Glutamatergic neuron (in vitro differentiated cells): Measurements from ENCODE around the gene ETV5. TPM values are rescaled to one million over a fixed set of nuclear protein-coding genes. Genes with fewer than 3 reads are reported as not detected.
A peak's percentile ranks its signal among the peaks of the same experiment; 100 is the strongest.
"Not testable (repeated sequence)": the region's sequence is repeated elsewhere in the genome, so short reads cannot be mapped to it uniquely, and the experiment has no call there.

Source experiments
- DNase-seq: peaks from one replicate; pipeline ENCODE4 v3.0.0; 2022
- H3K27ac Mint-ChIP-seq: one replicate; pipeline ENCODE4 v1.8.0; 2020; ENCODE audit warnings: mild to moderate bottlenecking, mixed read lengths, inconsistent platforms; ENCODE audit not compliant: unreplicated experiment
- H3K27me3 Mint-ChIP-seq: one replicate; pipeline ENCODE4 v1.8.0; 2020; ENCODE audit warnings: mild to moderate bottlenecking, moderate library complexity, mixed read lengths, inconsistent platforms; ENCODE audit not compliant: unreplicated experiment
- H3K36me3 Mint-ChIP-seq: one replicate; pipeline ENCODE4 v1.8.0; 2020; ENCODE audit warnings: mild to moderate bottlenecking, mixed read lengths, inconsistent platforms; ENCODE audit not compliant: unreplicated experiment
- H3K4me1 Mint-ChIP-seq: one replicate; pipeline ENCODE4 v1.8.0; 2020; ENCODE audit warnings: mild to moderate bottlenecking, low read depth, mixed read lengths, inconsistent platforms; ENCODE audit not compliant: unreplicated experiment
- H3K4me3 Mint-ChIP-seq: one replicate; pipeline ENCODE4 v1.8.0; 2020; ENCODE audit warnings: mild to moderate bottlenecking, mixed read lengths, inconsistent platforms; ENCODE audit not compliant: unreplicated experiment
- H3K9me3 Mint-ChIP-seq: one replicate; pipeline ENCODE4 v1.8.0; 2020; ENCODE audit warnings: mild to moderate bottlenecking, moderate library complexity, mixed read lengths, inconsistent platforms; ENCODE audit not compliant: unreplicated experiment
- CTCF ChIP-seq: fragments of 200-600 bp; sonication (generic); IDR thresholded peaks from one replicate; pipeline ENCODE4 v1.5.0; 2021; ENCODE audit not compliant: partially characterized antibody, unreplicated experiment
- total RNA-seq: library from RNA; stranded (reverse); fragmentation: NEBNext Ultra II Directional; extraction: Animal tissue kit (Norgen Biotek cat#: 25700); gene quantifications from one replicate; pipeline ENCODE4 v1.2.1, GENCODE V29; 2021; ENCODE audit not compliant: unreplicated experiment

Gene ETV5
- total RNA-seq, 1 donor from 2014 or later, result 16.9 TPM

DNA sequence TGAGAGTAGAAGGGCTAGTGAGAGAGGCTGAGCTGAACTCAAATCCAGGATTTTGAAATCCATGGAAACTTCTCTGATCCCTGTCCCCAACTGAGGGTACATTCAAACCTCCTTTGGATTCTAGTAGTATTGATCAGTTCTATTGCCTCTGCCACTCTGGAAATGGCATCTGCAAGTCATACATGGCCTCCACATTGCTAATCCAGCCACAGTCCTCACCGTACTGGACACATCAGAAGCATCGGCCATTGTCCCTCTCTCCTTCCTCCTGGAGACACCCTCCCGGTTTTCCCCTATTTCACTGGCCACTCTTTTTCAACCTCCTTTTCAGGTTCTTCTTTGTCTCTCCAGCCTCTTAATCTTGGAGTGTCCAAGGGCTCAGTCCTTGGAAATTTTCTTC lies 66.9 kb downstream of the ETV5 start:
- no peak for DNase-seq
- no peaks in the 10 kb centered on the region for H3K36me3 Mint-ChIP-seq
- peaks cover 6% of the 10 kb centered on the region for H3K4me1 Mint-ChIP-seq
- no peak for TF ChIP-seq CTCF
- H3K9me3 Mint-ChIP-seq, result no peaks in the 10 kb centered on the region
- no peak overlapping the region for H3K4me3 Mint-ChIP-seq
- H3K27me3 Mint-ChIP-seq, result no peaks in the 10 kb centered on the region
- H3K27ac Mint-ChIP-seq, result no peak overlapping the region

DNA sequence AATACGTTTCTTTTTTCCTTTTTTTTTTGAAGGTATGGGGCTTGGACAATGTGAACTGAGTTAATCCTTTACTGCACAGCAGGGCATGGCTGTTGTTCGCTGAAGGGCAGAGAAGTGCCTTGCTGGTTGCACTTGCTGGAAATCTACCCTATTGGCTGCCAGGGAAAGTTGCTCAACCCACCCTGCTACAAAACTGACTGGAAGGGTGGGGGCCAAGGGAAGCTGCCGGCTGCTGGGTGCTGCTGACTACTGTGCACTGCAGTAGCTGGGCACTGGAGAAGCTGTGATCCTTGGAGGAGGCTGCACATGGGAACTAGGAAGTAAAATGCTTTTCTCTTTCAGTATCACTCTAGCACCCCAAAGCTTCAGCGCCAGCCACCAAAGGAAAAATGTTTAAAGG lies 70.5 kb downstream of the ETV5 start:
- Mint-ChIP-seq H3K9me3 (no peaks in the 10 kb centered on the region), H3K36me3 (no peaks in the 10 kb centered on the region), H3K4me3 (no peak overlapping the region), H3K27me3 (no peaks in the 10 kb centered on the region), H3K27ac (no peak overlapping the region), H3K4me1 (peaks cover 2% of the 10 kb centered on the region)
- no peak for DNase-seq
- TF ChIP-seq CTCF, result no peak

GRCh38 chr3:186035277-186035676 lies 73.6 kb downstream of the ETV5 start:
- Mint-ChIP-seq H3K27me3 (peaks cover 2% of the 10 kb centered on the region), H3K4me1 (peaks cover 2% of the 10 kb centered on the region), H3K9me3 (no peaks in the 10 kb centered on the region), H3K36me3 (no peaks in the 10 kb centered on the region), H3K4me3 (no peak overlapping the region), H3K27ac (no peak overlapping the region)
- DNase-seq, result no peak
- no peak for TF ChIP-seq CTCF

DNA sequence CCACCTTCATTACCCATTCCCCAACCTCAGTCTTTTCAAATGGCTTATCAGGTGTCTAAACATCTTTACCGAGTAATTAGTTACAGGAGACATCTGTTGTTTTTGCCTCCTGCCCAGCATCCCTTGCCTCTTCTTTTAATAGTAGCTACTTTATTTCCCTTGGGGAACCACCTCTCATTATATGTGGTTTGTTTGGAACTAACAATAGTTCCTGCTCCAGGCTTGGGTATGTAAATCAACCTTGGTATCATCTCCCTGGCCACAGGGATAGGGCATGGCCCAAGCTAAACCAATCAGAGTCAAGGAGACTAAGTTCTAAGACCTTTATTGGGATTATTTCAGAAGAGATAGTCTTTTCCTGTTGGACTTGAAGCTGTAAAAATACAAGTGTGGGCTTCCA lies 76.6 kb downstream of the ETV5 start:
- no peaks in the 10 kb centered on the region for H3K36me3 Mint-ChIP-seq
- H3K4me1 Mint-ChIP-seq, result no peaks in the 10 kb centered on the region
- H3K9me3 Mint-ChIP-seq, result no peaks in the 10 kb centered on the region
- peaks cover 2% of the 10 kb centered on the region for H3K27me3 Mint-ChIP-seq
- TF ChIP-seq CTCF, result no peak
- no peak for DNase-seq
- no peak overlapping the region for H3K4me3 Mint-ChIP-seq
- no peak overlapping the region for H3K27ac Mint-ChIP-seq

DNA sequence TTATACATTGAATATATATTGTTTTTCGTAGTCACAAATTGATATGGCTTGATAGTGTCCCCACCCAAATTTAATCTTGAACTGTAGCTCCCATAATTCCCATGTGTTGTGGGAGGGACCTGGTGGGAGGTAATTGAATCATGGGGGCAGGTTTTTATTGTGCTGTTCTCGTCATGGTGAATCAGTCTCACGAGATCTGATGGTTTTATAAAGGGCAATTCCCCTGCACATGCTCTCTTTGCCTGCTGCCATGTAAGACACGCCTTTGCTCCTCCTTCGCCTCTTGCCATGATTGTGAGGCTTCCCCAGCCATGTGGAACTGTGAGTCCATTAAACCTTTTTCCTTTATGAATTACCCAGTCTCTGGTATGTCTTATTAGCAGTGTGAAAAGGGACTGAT lies 82.9 kb downstream of the ETV5 start:
- not testable (repeated sequence) for H3K27me3 Mint-ChIP-seq, H3K9me3 Mint-ChIP-seq, H3K4me3 Mint-ChIP-seq, DNase-seq, H3K4me1 Mint-ChIP-seq, H3K36me3 Mint-ChIP-seq
- peak overlapping the region; percentile 43 for H3K27ac Mint-ChIP-seq

- no peak for DNase-seq
- TF ChIP-seq CTCF, result no peak
- Mint-ChIP-seq H3K4me3 (no peak overlapping the region), H3K4me1 (no peaks in the 10 kb centered on the region), H3K27ac (no peak overlapping the region), H3K36me3 (peaks cover 7% of the 10 kb centered on the region), H3K27me3 (peaks cover 2% of the 10 kb centered on the region), H3K9me3 (peaks cover 4% of the 10 kb centered on the region)
Observed at GRCh38 chr3:186025161-186025560, 83.7 kb downstream of the ETV5 start.
